HepG2 (cell line): Measurements from ENCODE around the gene TULP3. TPM values are rescaled to one million over a fixed set of nuclear protein-coding genes. Genes with fewer than 3 reads are reported as not detected.

ENCODE experiments used
- AHDC1 ChIP-seq: sonication (generic); formaldehyde crosslinking; IDR thresholded peaks from 2 replicates; pipeline ENCODE4 v1.5.1; 2020; ENCODE audit warnings: mild to moderate bottlenecking, missing genetic modification reagents, borderline replicate concordance
- ETS1 ChIP-seq: sonication (generic); formaldehyde crosslinking; IDR thresholded peaks from 2 replicates; pipeline ENCODE4 v1.4.0; 2020; ENCODE audit warnings: missing genetic modification reagents
- MYC ChIP-seq: sonication (generic); formaldehyde crosslinking; IDR thresholded peaks from 2 replicates; pipeline ENCODE4 v1.9.0; 2021; ENCODE audit warnings: missing genetic modification reagents, borderline replicate concordance
- PCBP2 ChIP-seq: fragments of 200-400 bp; formaldehyde crosslinking; optimal IDR thresholded peaks from 2 replicates; pipeline ENCODE3; 2018; ENCODE audit warnings: low read length, low read depth; ENCODE audit not compliant: poor library complexity, severe bottlenecking
- SNAI1 ChIP-seq: sonication (generic); formaldehyde crosslinking; IDR thresholded peaks from 2 replicates; pipeline ENCODE4 v1.5.0; 2020; ENCODE audit warnings: mild to moderate bottlenecking, missing genetic modification reagents, borderline replicate concordance
- ZBTB8A ChIP-seq: sonication (generic); formaldehyde crosslinking; IDR thresholded peaks from 2 replicates; pipeline ENCODE4 v1.4.0; 2020; ENCODE audit warnings: mild to moderate bottlenecking, low read depth, missing genetic modification reagents, borderline replicate concordance
- ZNF207 ChIP-seq: fragments of 450-650 bp; IDR thresholded peaks from 2 replicates; pipeline ENCODE4 v1.6.1; 2016; ENCODE audit warnings: antibody characterized with exemption, borderline replicate concordance
- ZNF292 ChIP-seq: sonication (generic); formaldehyde crosslinking; IDR thresholded peaks from 2 replicates; pipeline ENCODE4 v1.8.1; 2022; ENCODE audit warnings: mild to moderate bottlenecking, low read depth, missing genetic modification reagents, borderline replicate concordance
- ZNF407 ChIP-seq: sonication (generic); formaldehyde crosslinking; IDR thresholded peaks from one replicate; pipeline ENCODE4 v1.5.1; 2020; ENCODE audit warnings: mild to moderate bottlenecking, missing genetic modification reagents; ENCODE audit errors: not compliant biosample characterization
- ZNF598 ChIP-seq: sonication (generic); formaldehyde crosslinking; IDR thresholded peaks from 2 replicates; pipeline ENCODE4 v1.5.1; 2020; ENCODE audit warnings: mild to moderate bottlenecking, missing genetic modification reagents, borderline replicate concordance
- ZNF616 ChIP-seq: sonication (generic); formaldehyde crosslinking; IDR thresholded peaks from 2 replicates; pipeline ENCODE4 v1.5.0; 2020; ENCODE audit warnings: low read depth, mild to moderate bottlenecking, missing genetic modification reagents
- ZNF7 ChIP-seq: IDR thresholded peaks from 2 replicates; pipeline ENCODE4 v1.6.1; 2016; ENCODE audit warnings: missing biosample characterization, missing genetic modification reagents
- polyA plus RNA-seq, 8 experiments: library from polyadenylated mRNA; depleted of rRNA in 3 of 8; stranded (reverse) in 7 of 8; unstranded in 1 of 8; fragments of >200 nt; fragmentation: Illumina TruSeq in 4 of 8; extraction: Trizol in 4 of 8; gene quantifications; 2 replicates each; pipeline versions ENCODE4 v1.2.1 to v1.2.3, GENCODE V29; 2011 to 2016; ENCODE audit warnings: low read depth in 4 of 8, missing spikeins in 1 of 8, mixed read lengths in 1 of 8; ENCODE audit not compliant: insufficient read depth in 1 of 8
- total RNA-seq, 5 experiments: library from RNA; depleted of rRNA; stranded (reverse); fragments of >200 nt; fragmentation: Illumina TruSeq; extraction: Trizol; gene quantifications; 2 replicates each; pipeline ENCODE4 v1.2.3, GENCODE V29; 2016; ENCODE audit warnings: low read depth in 1 of 5

TULP3 gene
- total and polyA plus RNA-seq, 2 of the 13 experiments (the other 11 are each of a cell fraction or from before 2014, with no cell fraction given), result 11.2 to 13.2 TPM

- TF ChIP-seq ZNF407 (peak; percentile 34), SNAI1 (CRISPR knock-in tag) (0 out of 2 replicates have a peak, but pooled peaks have one; percentile 26), PCBP2 (no peak), ETS1 (CRISPR knock-in tag) (no peak), ZNF292 (no peak; the same call in 1 of the 2 replicates), ZNF598 (CRISPR knock-in tag) (no peak), ZNF207 (no peak), ZNF7 (CRISPR knock-in tag) (no peak), ZNF616 (CRISPR knock-in tag) (peak; percentile 77), MYC (CRISPR knock-in tag) (peak; percentile 80), AHDC1 (no peak), ZBTB8A (no peak)
These were observed at the start of gene TULP3 (continued) for GRCh38 chr12:2890388-2891239.
